Muscle layer of colon (tissue), 2 donors: ENCODE data around the gene RGL1.

Experiments used
- H3K27ac ChIP-seq: one replicate; pipeline ENCODE4 v1.7.0; 2013; ENCODE audit warnings: low read depth, mild to moderate bottlenecking, low read length, moderate library complexity
- H3K27me3 ChIP-seq, 2 donors: one replicate each; pipeline ENCODE4 v1.7.0; 2013; ENCODE audit warnings: low read length in 2 of 2, mild to moderate bottlenecking in 2 of 2; ENCODE audit not compliant: insufficient read depth in 2 of 2, control insufficient read depth in 1 of 2
- H3K36me3 ChIP-seq: one replicate; pipeline ENCODE4 v1.7.0; 2013; ENCODE audit warnings: mild to moderate bottlenecking, low read length; ENCODE audit not compliant: insufficient read depth
- H3K4me1 ChIP-seq: one replicate; pipeline ENCODE4 v1.7.0; 2013; ENCODE audit warnings: mild to moderate bottlenecking, low read length; ENCODE audit not compliant: insufficient read depth
- H3K4me3 ChIP-seq, 2 donors: one replicate each; pipeline ENCODE4 v1.7.0; 2013; ENCODE audit warnings: low read length in 2 of 2, low read depth in 1 of 2, mild to moderate bottlenecking in 1 of 2, moderate library complexity in 1 of 2
- H3K9ac ChIP-seq: one replicate; pipeline ENCODE4 v1.7.0; 2013; ENCODE audit warnings: low read length
- H3K9me3 ChIP-seq: one replicate; pipeline ENCODE4 v1.7.0; 2013; ENCODE audit warnings: mild to moderate bottlenecking, low read length
- donor health status: abdominal sarcoma.
- donor health status: Adenocarcinoma of cecum.

RGL1 gene

DNA sequence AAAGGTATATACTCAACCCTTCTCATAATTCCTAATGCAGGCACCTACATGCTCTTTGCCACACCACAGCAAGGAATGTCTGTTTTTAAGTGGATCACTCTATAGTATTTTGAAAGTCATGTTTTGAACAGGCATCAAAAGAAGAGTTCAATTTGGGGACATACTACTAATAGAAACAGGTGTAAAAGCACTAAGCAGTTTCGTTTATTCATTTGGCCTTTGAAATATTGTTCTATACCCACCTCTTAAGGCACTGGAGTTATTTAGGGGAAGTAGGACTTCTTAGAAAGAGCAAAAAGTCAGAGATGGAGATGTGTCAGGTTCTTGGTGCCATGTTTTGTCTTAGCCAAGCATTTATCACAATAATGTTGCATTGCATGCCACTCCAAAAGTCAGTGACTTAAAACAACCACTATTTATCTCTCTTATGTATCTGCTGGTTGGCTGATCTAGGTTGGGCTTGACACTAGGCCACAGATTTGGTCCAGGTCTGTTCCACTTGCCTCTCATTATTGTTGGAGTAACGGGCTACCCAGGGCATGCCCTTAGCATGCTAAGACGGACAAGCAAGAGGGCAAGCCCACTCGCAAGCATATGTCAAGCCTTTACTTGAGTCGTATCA lies 107.5 kb downstream of the RGL1 start:
- no peak overlapping the region for H3K27ac ChIP-seq

DNA sequence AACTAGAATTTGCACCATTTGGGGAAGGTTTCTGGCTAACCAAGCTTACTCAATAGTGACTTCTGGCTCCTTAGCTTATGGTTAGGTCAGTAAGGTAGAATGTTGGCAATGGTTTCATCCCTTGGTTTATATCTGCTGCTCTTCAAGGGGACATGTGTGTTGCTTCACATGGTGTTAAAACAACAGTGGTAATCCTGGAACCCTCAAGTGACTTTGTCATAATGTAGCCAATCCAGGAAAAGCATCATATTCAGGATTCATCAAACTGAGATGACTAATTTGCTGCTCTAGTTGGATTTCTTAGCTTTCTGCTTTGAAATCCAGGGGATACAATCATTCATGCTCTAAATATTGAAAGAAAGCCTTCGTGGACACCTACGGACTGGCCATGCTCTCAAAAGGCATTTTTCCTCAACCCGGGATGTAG lies 108.7 kb downstream of the RGL1 start:
- H3K27me3 ChIP-seq = no peaks in the 10 kb centered on the region
- peaks cover 15% of the 10 kb centered on the region for H3K4me1 ChIP-seq
- no peaks in the 10 kb centered on the region for H3K9me3 ChIP-seq
- H3K36me3 ChIP-seq = peaks cover 63% of the 10 kb centered on the region
- H3K9ac ChIP-seq = no peak overlapping the region
- no peak overlapping the region for H3K4me3 ChIP-seq
- H3K27ac ChIP-seq = no peak overlapping the region

More for the DNA sequence above, 107.5 kb downstream of the RGL1 start:
- Histone ChIP-seq H3K9ac (no peak overlapping the region), H3K9me3 (no peaks in the 10 kb centered on the region), H3K36me3 (peaks cover 63% of the 10 kb centered on the region), H3K4me3 (no peak overlapping the region), H3K4me1 (peaks cover 15% of the 10 kb centered on the region), H3K27me3 (no peaks in the 10 kb centered on the region)

DNA sequence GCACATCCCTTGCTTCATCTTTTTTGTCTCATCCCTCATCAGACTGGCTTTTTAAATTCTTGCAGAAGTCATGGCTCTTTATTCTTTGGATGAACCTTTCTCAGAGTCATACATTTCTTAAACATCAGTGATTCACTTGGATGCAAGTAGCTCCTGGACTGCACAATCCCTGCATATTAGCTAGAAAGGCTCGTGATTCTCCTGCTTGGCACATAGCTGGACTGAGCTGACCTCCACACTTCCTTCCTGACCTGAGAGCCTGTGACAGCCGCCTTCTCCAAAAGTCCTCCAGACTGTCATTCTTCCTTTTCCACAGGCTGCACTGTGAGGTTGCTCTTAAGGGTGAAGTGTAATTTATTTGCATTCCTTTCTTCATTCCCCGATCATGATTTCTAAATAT lies 109.4 kb downstream of the RGL1 start:
- Histone ChIP-seq H3K9me3 (no peaks in the 10 kb centered on the region), H3K27ac (no peak overlapping the region), H3K36me3 (peaks cover 58% of the 10 kb centered on the region), H3K9ac (no peak overlapping the region), H3K27me3 (no peaks in the 10 kb centered on the region), H3K4me1 (peaks cover 15% of the 10 kb centered on the region), H3K4me3 (no peak overlapping the region)

DNA sequence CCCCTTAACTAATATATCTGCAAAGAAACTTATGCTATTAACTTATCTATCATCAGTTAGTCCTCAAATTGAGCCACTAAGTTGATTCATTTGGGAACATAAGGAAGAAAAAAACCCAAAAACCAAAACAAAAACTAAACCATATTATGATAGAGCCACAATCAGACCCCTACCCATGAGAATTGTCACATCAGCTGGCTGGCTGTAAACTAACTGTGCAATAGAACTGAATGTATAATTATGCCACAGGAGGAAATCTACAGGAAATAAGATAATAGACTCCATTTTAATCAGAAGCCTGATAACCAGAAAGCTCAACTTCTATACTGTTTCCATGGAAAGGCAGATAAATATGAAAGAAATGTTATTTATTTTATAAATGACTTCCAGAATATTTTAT lies 110.0 kb downstream of the RGL1 start:
- Histone ChIP-seq H3K4me3 (no peak overlapping the region), H3K4me1 (peaks cover 15% of the 10 kb centered on the region), H3K9ac (no peak overlapping the region), H3K36me3 (peaks cover 52% of the 10 kb centered on the region), H3K9me3 (no peaks in the 10 kb centered on the region), H3K27ac (no peak overlapping the region), H3K27me3 (no peaks in the 10 kb centered on the region)

DNA sequence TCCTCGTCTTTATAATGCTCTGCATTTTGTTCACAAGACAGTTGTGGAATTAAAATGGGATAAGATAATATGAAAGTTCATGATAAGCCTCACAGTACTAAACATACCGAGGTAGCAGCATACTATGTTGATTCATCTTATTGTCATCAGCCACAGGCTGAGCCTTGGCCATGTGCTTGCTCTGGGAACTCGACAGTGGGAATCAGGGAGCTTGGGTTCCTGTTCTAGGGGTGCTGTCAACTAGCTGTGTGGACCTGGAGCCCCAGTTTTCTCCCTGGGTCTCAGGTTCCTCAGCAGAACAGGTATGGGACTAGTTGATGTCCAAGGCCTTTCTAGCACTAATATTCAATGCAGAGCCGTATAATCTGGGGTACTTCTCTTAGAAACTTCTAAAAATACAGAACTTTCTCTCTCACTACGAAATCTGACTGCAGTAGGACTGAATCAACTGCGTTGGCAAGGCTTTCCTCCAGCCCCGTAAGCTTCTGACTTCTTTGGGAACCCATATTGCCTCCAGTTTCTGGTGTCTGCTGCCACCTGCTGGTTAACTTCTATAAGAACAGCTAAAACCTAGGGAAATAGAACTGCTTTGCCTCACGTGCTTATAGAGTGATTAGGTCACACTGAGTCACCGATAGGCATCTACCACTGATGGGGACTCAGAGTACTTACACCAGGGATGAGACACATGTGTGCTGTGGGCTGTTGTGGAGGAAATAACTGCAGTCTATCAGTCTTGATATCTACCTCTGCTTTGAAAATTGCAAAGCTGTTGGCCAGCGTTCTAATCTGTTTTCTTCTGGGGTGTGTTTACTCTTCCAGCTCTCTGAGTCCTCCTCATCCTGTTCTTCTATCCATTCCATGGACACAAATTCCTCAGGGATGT lies 110.9 kb downstream of the RGL1 start:
- Histone ChIP-seq H3K4me1 (peaks cover 15% of the 10 kb centered on the region), H3K9me3 (no peaks in the 10 kb centered on the region), H3K9ac (no peak overlapping the region), H3K4me3 (no peak overlapping the region), H3K27ac (peak overlapping the region; percentile 40), H3K36me3 (peaks cover 54% of the 10 kb centered on the region), H3K27me3 (no peaks in the 10 kb centered on the region)

DNA sequence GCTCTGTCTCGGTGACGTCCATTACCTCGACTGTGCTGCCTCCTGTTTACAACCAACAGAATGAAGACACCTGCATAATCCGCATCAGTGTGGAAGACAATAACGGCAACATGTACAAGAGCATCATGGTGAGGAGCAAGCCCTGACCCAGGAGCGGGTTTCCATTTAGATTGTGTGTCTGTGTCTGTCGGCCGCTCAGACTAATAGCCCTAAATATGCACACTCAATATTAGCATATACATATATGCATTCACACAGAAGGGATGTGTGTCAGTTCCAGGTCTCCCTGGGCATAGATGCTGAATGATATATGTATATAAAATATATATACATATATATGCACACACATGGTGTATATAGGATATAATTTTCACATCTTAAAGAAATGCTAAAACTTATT lies 111.7 kb downstream of the RGL1 start:
- H3K4me3 ChIP-seq = no peak overlapping the region

DNA sequence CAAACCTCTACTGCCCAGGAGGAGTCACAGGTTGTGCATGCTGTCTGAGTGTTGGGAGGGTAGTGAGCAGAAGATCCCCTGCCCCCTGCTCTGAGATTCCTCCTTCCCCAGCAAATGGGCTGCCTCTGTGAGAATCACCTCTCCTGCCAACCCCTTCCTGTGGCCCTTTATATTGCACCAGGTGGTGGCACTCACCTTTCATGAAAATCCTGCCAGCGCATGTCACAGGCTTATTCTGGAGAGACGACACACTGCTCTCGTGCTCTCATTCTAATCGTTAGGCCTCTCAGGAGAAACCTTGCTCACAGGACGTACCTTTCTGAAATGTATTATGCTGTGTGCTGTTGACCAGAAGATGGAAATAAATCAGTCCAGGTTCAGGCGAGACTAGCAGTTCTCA lies 113.7 kb downstream of the RGL1 start:
- Histone ChIP-seq H3K36me3 (peaks cover 61% of the 10 kb centered on the region), H3K4me3 (no peak overlapping the region), H3K4me1 (peaks cover 13% of the 10 kb centered on the region), H3K27me3 (no peaks in the 10 kb centered on the region), H3K27ac (no peak overlapping the region), H3K9me3 (no peaks in the 10 kb centered on the region), H3K9ac (no peak overlapping the region)

More for the DNA sequence above, 111.7 kb downstream of the RGL1 start:
- no peaks in the 10 kb centered on the region for H3K27me3 ChIP-seq
- H3K27ac ChIP-seq = no peak overlapping the region
- H3K4me1 ChIP-seq = peaks cover 15% of the 10 kb centered on the region
- H3K9me3 ChIP-seq = no peaks in the 10 kb centered on the region
- peaks cover 61% of the 10 kb centered on the region for H3K36me3 ChIP-seq
- no peak overlapping the region for H3K9ac ChIP-seq

DNA sequence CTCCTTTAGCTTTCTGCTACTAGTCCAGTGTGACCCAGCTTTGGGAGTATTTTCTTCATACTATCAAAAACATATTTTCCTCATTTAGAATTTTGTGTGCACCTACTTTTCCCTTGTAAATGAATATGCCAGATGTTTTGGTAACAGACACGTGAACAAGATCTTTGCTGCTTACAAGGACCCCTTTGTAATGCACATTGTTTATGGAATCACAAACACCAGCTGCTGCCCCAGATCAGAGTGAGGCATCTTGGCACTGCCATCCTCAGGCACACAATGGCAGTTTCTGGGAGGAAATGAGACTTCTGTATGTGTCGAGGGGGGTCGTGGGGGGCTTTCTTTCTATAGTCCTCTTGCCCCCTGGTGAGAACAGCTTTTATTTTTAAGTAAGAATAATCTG lies 115.7 kb downstream of the RGL1 start:
- no peaks in the 10 kb centered on the region for H3K27me3 ChIP-seq
- no peak overlapping the region for H3K27ac ChIP-seq
- no peak overlapping the region for H3K4me3 ChIP-seq
- H3K4me1 ChIP-seq = peaks cover 6% of the 10 kb centered on the region
- peaks cover 61% of the 10 kb centered on the region for H3K36me3 ChIP-seq
- no peak overlapping the region for H3K9ac ChIP-seq
- no peaks in the 10 kb centered on the region for H3K9me3 ChIP-seq

DNA sequence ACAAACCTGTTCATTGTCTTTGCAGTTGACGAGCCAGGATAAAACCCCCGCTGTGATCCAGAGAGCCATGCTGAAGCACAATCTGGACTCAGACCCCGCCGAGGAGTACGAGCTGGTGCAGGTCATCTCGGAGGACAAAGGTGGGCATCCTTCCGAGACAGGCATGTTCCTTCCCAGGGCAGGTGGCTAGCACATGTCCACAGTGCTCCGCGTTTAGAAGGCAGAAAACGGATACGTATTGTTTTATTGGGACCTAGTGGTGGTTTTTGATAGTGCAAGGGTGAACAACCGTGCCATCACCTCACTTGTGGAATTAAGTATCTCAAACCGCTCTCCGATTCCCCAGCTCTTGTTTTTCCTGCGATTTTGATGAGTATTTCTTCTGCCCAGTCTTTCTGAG lies 117.3 kb downstream of the RGL1 start:
- peaks cover 64% of the 10 kb centered on the region for H3K36me3 ChIP-seq
- no peaks in the 10 kb centered on the region for H3K4me1 ChIP-seq
- H3K9me3 ChIP-seq = no peaks in the 10 kb centered on the region
- H3K27ac ChIP-seq = no peak overlapping the region
- H3K9ac ChIP-seq = no peak overlapping the region
- no peak overlapping the region for H3K4me3 ChIP-seq
- H3K27me3 ChIP-seq = no peaks in the 10 kb centered on the region

DNA sequence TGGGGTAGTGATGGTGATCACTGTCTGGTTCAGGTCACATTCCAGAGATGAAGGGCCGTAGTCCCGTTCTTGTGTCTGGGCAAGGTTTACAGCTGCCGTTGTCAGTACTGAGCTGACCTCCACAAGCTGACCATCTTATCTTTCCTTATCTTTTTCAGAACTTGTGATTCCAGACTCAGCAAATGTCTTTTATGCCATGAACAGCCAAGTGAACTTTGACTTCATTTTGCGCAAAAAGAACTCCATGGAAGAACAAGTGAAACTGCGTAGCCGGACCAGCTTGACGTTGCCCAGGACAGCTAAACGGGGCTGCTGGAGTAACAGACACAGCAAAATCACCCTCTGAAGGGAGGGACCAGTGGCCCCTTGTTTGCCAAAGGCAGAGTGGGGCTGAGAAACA lies 121.0 kb downstream of the RGL1 start:
- H3K9me3 ChIP-seq = no peaks in the 10 kb centered on the region
- no peak overlapping the region for H3K4me3 ChIP-seq
- no peak overlapping the region for H3K9ac ChIP-seq
- no peaks in the 10 kb centered on the region for H3K4me1 ChIP-seq
- H3K27ac ChIP-seq = no peak overlapping the region
- H3K27me3 ChIP-seq = no peaks in the 10 kb centered on the region
- peaks cover 42% of the 10 kb centered on the region for H3K36me3 ChIP-seq

DNA sequence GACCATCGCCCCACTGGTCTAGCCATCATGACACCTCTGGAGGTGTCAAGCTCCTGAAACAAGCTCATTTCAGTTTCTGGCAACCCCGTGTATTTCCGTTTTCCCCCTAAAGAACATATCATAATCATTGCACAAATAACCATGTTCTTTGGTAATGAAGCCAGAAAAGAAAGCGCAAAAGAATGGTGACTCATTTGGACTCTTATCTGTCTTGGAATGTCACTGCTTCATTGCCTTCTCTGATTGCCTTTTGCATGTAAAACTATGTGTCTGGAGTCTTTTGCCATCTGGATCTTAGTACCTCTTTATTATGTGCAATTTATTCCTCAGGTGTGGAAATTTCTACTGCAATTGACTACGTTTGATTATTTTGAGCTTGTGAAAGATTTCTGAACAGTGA lies 122.1 kb downstream of the RGL1 start:
- Histone ChIP-seq H3K36me3 (peaks cover 32% of the 10 kb centered on the region), H3K4me3 (no peak overlapping the region), H3K27ac (no peak overlapping the region), H3K4me1 (peaks cover 10% of the 10 kb centered on the region), H3K9ac (no peak overlapping the region), H3K27me3 (no peaks in the 10 kb centered on the region), H3K9me3 (no peaks in the 10 kb centered on the region)
